Esophagus squamous epithelium (tissue), 4 donors: ENCODE measurements around the gene RALA.

ENCODE experiments used
- POLR2A ChIP-seq, 4 donors: fragments of 450-650 bp; IDR thresholded peaks; one replicate each; pipeline ENCODE4 v1.6.1; 2017; ENCODE audit warnings: antibody characterized with exemption in 4 of 4, mild to moderate bottlenecking in 4 of 4, moderate library complexity in 3 of 4
- TF ChIP-seq, protein P1 (sequence below), 6 experiments: fragments of 450-650 bp in 4 of 6; fragments of 200-600 bp in 2 of 6; sonication (generic) in 2 of 6; IDR thresholded peaks; one replicate each; pipeline ENCODE4 v1.5.1; 2016 to 2019; ENCODE audit warnings: antibody characterized with exemption in 6 of 6, mild to moderate bottlenecking in 4 of 6, moderate library complexity in 4 of 6

DNA sequence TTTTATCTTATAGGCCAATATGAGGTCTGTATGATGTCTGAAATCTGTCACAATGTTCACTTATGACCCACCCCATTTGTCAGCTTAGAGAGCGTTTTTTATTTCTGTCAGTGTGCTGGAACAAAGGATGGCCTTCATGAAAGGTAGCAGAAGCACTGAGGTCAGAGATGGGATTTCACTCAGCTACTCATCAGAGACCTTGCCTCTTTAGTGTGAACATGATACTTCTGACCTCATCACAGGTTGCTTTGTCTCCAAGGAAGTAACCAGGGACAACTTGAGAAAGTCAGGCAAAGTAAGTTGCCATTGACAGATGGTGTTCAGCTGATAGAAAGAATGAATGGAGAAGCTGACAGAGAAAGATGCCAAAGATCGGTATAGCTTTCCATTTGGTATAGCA, 40.8 kb upstream of the RALA start:
- TF ChIP-seq, protein P1, sequence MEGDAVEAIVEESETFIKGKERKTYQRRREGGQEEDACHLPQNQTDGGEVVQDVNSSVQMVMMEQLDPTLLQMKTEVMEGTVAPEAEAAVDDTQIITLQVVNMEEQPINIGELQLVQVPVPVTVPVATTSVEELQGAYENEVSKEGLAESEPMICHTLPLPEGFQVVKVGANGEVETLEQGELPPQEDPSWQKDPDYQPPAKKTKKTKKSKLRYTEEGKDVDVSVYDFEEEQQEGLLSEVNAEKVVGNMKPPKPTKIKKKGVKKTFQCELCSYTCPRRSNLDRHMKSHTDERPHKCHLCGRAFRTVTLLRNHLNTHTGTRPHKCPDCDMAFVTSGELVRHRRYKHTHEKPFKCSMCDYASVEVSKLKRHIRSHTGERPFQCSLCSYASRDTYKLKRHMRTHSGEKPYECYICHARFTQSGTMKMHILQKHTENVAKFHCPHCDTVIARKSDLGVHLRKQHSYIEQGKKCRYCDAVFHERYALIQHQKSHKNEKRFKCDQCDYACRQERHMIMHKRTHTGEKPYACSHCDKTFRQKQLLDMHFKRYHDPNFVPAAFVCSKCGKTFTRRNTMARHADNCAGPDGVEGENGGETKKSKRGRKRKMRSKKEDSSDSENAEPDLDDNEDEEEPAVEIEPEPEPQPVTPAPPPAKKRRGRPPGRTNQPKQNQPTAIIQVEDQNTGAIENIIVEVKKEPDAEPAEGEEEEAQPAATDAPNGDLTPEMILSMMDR (IDR thresholded peaks at IDR 0.05), result no peak
- no peak for TF ChIP-seq POLR2A (IDR thresholded peaks at IDR 0.05)
